BE2C (cell line): ENCODE data around the gene DPM2.

Experiments used
- DNase-seq: peaks from one replicate; pipeline ENCODE4 v3.0.0-alpha.2; 2020
- H3K27me3 ChIP-seq: fragments of 250-450 bp; sonication (Bioruptor Pico); 2 replicates; pipeline ENCODE4 v1.5.1; 2020; ENCODE audit warnings: mild to moderate bottlenecking
- H3K36me3 ChIP-seq: fragments of 250-450 bp; sonication (Bioruptor Pico); 2 replicates; pipeline ENCODE4 v1.5.1; 2020; ENCODE audit warnings: mild to moderate bottlenecking
- H3K4me1 ChIP-seq: fragments of 250-450 bp; sonication (Bioruptor Pico); 2 replicates; pipeline ENCODE4 v1.5.1; 2020
- H3K4me3 ChIP-seq: 2 replicates; pipeline ENCODE4 v1.5.1; 2011; ENCODE audit warnings: low read depth, low read length
- H3K9me3 ChIP-seq: fragments of 250-450 bp; sonication (Bioruptor Pico); 2 replicates; pipeline ENCODE4 v1.5.1; 2020
- CTCF ChIP-seq: IDR thresholded peaks from 2 replicates; pipeline ENCODE4 v1.5.1; 2012; ENCODE audit warnings: mild to moderate bottlenecking, low read depth, low read length

DPM2 gene

GRCh38 chr9:127977009-127977883, 39.6 kb upstream of the DPM2 start:
- peak overlapping the region; percentile 94; the same call in 1 of the 2 replicates for H3K4me3 ChIP-seq
- no peaks in the 10 kb centered on the region for H3K9me3 ChIP-seq
- DNase-seq: no peak
- TF ChIP-seq CTCF: 0 out of 2 replicates have a peak, but pooled peaks have one; percentile 8
- no peaks in the 10 kb centered on the region for H3K27me3 ChIP-seq
- H3K4me1 ChIP-seq: peaks cover 45% of the 10 kb centered on the region
- H3K36me3 ChIP-seq: no peaks in the 10 kb centered on the region

DNA sequence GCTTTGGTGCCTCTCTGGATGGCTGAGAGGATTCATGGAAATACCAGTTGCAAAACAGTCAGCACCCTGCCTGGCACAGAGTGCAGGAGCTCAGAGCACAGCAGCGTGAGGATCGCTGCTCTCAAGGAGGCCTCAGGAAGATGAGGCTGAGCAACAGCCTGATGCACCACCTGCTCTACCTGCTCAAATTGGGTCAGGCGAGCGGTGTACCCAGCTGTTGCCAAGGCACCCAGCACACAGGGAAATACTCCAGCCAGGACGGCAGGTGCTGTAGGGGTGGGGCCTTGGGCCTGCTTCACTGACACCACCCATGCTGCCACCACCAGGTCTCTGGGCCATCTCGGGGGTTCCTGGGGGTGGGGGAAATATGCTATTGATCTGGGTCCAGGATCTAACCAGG, 38.8 kb upstream of the DPM2 start:
- no peak for DNase-seq
- Histone ChIP-seq H3K36me3 (no peaks in the 10 kb centered on the region), H3K9me3 (no peaks in the 10 kb centered on the region), H3K4me3 (no peak overlapping the region), H3K4me1 (peaks cover 49% of the 10 kb centered on the region), H3K27me3 (no peaks in the 10 kb centered on the region)
- no peak for TF ChIP-seq CTCF

DNA sequence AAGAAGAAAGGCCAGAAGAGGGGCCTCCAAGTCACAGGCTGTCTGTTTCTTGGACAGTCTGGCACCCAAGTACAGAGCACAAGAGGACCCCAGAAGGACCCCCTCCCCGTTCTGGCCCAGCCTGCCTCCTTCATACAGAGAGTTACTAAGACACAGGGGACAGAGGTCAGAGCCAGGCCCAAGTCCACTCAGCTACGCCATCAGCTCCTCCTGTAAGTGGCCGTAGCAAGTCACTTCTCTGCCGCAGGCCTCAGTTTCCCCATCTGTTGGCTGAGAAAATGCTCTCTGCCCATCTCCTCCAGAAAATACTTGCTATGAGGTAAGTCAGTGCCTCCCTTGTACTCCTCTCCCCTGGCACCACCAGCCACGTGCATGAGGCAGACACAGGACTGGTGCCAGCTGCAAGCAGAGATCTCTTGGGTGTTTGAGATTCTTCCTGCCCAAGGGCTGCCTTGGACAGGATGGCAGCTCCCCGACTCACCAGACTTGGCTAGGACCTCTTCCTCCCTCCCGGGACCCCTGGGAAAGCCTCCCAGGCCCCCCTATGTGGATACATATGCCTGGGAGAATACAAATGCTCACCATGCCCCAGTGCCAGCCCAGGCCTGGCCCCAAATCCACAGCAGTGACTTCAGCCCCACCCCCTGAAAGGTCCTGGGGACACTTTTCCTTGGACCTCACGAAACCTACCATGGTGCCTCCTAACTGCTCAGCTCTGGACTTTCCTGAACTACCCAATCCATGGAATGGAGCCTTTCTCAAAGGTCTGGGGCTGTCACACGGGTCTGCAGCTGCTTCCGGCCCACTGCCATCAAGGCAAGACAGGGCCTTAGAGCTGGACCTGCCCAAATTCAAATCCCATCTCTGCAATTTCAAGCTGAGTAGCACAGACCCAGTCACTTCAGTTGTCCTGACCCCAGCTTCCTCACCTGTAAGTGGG, 38.0 kb upstream of the DPM2 start:
- H3K27me3 ChIP-seq: no peaks in the 10 kb centered on the region
- H3K4me1 ChIP-seq: peaks cover 53% of the 10 kb centered on the region
- H3K36me3 ChIP-seq: no peaks in the 10 kb centered on the region
- H3K9me3 ChIP-seq: no peaks in the 10 kb centered on the region
- H3K4me3 ChIP-seq: no peak overlapping the region
- no peak for TF ChIP-seq CTCF
- DNase-seq: no peak

DNA sequence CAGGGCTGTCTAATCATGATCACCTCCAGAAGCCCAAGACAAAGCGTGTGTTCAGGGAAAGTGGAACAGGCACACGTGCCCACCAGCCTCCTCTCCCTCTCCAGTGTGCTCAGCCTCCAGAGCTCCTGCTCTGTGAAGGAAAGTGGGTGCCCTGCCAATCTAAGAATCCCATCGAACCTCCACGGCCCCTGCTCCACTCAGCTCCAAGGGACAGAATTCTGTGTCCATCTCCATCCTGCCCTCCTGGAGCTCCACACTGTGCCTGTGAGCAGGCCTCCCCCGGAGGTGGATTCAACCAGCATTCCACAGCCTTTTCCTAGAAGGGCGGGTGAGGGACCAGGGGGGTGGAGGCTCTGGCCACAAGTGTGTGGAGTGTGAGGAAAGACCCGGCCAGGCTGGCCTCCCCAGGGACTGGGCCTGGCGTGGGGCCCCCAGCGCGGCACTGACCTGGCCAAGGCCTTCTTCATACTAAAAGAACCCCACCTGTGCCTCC, 37.2 kb upstream of the DPM2 start:
- H3K4me3 ChIP-seq: no peak overlapping the region
- no peaks in the 10 kb centered on the region for H3K36me3 ChIP-seq
- H3K4me1 ChIP-seq: peaks cover 53% of the 10 kb centered on the region
- DNase-seq: peak; percentile 12
- TF ChIP-seq CTCF: no peak
- H3K9me3 ChIP-seq: no peaks in the 10 kb centered on the region
- no peaks in the 10 kb centered on the region for H3K27me3 ChIP-seq

DNA sequence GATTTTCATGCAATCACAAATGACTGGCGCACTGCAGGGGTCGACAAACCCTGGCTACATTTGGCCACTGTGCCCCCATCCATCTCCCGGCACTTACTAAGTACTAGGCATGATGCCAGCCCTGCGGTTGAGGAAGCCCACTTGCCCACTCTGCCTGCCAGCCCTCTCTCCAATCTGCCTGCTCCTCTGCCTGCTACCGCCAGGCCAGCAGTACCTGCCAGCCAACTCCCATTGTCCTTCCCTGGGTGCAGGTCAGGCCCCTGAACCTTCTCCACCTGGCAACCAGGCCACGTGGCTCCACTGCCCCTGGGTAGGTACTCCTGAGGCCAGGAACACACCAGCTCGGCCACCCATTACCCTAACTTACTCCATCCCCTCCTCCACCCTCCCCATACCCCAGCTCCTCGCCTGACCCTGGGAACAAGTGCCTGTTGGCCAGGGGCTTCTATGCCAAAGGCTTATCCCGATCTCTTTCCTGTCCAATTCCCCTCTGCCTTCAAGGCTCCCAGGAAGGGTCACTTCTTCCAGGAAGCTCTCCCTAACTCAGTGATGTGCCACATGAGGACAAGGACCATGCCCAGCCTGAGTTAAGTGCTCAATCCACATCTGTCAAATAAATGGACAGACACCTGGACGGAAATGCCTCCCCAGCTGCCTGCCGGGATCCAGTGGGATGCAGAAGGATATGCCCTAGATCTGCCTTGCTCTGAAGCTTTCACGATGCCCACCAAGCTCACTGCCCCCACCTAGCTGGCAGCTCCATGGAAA, 36.5 kb upstream of the DPM2 start:
- H3K4me3 ChIP-seq: no peak overlapping the region
- TF ChIP-seq CTCF: no peak
- no peaks in the 10 kb centered on the region for H3K36me3 ChIP-seq
- H3K27me3 ChIP-seq: no peaks in the 10 kb centered on the region
- DNase-seq: peak; percentile 19
- H3K9me3 ChIP-seq: no peaks in the 10 kb centered on the region
- peaks cover 56% of the 10 kb centered on the region for H3K4me1 ChIP-seq
